T1000 (cell line): ENCODE data around the gene FGF13.

Experiments
- DNase-seq: peaks from one replicate; lab custom pipeline; 2025; ENCODE audit warnings: mixed read lengths; lab: John Stamatoyannopoulos, UW

FGF13 gene

DNA sequence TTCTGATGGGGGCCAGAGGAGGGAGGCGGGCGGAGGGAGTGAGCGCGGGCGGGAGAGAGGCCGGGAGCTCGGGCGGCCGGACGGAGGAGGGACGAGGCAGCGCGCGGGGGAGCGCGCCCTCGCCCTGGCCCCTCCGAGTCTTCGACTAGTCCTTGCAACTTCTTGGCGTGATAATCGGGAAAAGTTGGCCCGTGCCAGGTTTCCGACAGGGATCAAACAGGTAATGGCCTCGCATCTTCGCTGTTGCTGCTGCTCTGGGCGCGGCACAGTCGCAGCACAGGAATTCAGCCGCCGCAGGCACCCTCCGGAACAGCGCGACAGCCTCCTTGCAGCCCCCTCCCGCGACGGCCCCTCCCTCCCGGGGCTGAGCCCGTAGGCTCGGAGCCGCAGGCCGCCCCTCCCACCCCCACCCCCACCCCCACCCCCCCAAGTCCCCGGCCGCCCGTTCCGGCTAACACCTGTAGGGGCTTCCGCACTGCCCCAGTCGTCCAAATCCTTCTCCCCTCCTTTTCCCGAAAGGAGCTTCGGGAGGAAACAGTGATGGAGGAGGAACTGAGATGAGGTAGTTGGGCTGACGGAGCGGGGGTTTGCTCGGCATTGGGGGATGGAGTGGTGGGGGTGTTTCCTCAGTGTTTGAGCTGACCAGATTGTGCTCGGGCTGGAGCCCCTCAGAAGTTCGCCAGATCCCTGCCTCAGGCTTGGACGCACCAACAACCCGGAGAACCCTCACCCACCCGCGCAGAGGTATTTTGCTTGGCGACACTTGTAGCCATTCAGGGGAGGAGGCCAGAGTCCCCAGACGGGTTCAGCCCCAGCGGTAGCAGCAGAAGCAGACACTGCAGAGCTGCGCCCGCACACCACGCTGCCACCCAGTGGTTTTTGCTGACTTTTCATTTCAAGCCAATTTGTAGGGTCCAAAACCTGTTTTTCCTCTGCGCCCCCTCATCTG is at the start of gene FGF13:
Gene FGF13, minus strand, starts transcription at position 319 of the 949 bp plus-strand sequence. CDS start 714 bp downstream, outside the sequence.
- DNase-seq: no peak

DNA sequence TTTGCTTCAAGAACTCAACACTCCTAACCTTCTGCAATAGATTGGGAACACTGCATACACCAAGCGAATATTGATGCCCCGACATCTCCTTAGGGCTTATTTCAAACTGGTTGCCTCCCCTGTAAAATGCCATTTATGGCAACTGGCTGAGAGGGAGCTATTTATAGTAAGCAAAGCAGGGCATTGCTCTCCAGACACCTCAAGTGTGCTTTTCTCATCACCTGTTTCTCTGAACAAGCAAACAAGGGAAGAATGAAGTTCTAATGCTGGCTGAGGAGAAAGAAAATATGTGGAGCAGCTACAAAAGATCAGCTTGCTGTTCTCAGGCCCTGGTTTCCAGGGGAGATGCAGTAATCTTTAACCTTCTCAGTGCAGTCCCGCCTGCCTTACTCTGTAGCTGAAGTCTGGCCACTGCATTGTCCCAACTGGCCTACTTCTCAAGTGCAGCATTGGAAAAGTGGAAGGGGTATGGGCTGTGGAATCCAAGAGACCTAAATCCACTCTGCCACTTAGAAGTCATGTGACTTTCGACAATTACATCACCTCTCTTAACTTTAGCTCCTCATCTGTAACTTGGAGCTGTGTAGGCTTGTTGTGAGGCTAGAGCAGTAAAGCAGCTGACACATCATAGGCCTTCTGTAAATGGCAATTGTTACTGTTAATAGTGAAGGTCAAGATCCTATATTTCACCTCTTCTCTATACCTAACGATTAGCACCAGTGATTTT is 47.9 kb upstream of the FGF13 start:
- DNase-seq: no peak

- no peak for DNase-seq
Measured at GRCh38 chrX:138756234-138756633, 44.7 kb upstream of the FGF13 start.

GRCh38 chrX:138754861-138755260 is 43.3 kb upstream of the FGF13 start:
- no peak for DNase-seq

GRCh38 chrX:138748480-138748879 is 37.0 kb upstream of the FGF13 start:
- DNase-seq: no peak

- DNase-seq: no peak
Measured at GRCh38 chrX:138745196-138745595, 33.7 kb upstream of the FGF13 start.

DNA sequence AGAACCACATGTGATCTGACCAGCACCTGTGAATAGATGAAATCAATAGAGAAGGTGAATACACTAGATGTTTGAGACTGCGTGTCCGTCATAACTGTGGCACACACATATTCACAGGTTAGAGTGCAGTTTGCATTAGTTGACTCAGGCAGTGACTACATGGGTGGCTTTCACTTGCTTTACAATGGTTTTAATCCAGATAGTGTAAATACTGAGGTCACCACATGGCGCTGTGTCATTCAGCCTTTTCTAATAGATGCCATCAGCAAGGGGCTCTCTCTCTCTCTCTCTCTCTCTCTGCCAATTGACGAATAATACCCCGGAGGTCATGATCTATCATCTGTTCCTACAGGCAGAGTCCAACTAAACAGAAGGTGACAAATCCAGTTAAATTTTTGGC is 30.7 kb upstream of the FGF13 start:
- no peak for DNase-seq

GRCh38 chrX:138740341-138740740 is 28.8 kb upstream of the FGF13 start:
- DNase-seq: no peak

DNA sequence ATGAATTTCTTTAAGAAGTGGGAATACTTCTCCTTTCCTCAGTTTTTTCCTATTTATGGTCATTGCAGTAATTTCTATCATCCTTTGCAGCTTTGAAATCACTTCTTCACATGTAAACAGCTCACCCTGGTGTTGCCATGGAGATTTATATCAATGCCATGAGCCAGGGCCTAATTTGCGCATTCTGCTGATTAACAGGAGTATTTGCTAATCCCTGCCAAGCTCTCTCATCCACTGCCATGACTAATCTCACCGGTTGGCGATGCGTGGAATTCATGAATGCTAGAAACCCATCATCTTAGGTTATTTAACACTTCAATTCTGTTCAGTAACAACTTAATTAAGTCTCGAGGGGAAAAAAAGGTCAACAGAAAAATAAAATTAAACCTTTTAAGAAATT is 11.8 kb upstream of the FGF13 start:
- DNase-seq: no peak

GRCh38 chrX:138719396-138719795 is 7.9 kb upstream of the FGF13 start:
- no peak for DNase-seq

- DNase-seq: no peak
Measured at GRCh38 chrX:138718941-138719340, 7.4 kb upstream of the FGF13 start.

DNA sequence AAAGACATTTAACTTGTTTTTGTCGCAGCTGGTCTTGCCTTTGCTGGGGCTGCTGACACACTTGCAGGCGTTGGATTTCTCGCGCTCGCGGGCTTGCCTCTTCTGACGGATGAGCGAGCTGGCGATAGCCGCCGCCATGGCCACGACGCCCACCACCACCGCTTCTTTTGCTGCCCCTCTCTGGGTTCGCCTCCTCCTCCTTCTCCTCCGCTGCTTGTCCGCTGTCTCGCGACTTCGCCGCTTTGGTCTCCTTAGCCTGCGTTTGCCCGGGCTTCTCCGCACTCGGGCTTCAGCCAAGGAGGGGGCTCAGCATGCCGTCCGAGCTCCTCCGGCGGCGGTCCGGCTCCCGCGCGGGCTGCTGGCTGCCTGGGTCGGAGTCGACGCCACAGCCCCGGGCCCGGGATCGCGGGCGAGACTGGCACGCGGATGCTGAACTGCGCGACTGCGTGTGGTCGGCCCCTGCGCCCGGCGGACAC is 613 bp downstream of the FGF13 start:
- DNase-seq: no peak

DNA sequence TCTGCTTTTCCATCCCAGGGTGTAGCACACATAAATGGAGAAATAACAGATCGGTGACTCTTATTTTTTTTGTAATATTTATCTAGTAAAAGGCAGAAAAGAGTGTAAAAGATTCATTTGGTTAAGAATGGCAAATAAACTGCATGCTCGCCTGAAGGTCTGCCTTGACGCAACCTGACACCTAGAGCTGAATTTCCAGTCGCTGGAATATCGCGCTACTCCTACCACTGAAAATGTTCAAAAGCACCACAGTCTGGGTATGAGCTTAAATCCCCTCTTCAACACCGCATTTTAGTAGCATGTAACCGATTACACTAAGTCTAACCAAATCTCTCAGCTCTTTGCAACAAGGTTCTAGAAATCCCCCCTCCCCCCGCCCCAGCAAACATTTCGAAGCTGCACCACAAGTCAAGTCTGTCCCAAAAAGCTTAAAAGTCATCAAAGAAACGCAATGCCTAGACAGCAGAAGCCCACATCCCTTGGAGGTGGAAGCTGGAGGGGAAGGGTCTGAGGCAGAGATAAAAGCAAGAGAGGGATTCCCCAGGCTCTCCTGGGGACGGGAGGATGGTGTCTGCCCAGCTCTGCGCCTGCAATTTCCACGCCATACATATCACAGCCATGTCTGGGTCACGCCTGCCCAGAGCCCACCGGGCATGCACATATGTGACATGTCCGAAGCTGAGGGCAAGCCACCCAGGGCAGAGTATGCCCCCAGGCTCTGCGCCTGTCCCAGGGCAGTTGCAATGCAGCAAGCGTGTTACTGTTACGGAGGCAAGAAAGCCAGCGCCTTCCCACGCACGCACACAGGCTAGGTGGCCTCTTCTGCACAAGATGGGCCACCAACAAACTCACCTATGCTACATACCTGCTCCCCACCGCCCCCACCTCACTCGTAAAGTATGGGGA is 1.4 kb downstream of the FGF13 start:
- DNase-seq: no peak

GRCh38 chrX:138708268-138708667 is 3.2 kb downstream of the FGF13 start:
- DNase-seq: no peak

DNA sequence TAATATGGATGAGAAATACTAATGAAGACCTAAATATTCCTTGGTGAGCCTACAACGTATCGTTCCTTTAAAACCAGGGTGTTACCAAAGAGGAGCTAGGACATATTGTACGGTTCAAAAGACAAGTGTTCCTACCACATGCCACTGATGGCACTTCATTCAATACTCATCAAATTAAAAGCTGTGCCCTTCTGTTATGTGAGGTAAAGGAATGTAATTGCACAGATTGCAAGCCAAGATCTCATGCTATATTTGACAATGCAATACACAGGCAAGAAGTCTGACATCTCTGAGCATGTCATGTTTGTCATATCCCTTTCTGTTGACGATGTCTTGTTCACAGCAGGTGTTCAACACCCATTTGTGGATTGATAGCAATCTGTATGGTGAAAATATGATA is 6.9 kb downstream of the FGF13 start:
- DNase-seq: no peak

GRCh38 chrX:138704101-138704500 is 7.4 kb downstream of the FGF13 start:
- DNase-seq: no peak

GRCh38 chrX:138692591-138692990 is 18.9 kb downstream of the FGF13 start:
- DNase-seq: no peak

GRCh38 chrX:138691186-138691585 is 20.3 kb downstream of the FGF13 start:
- DNase-seq: no peak

DNA sequence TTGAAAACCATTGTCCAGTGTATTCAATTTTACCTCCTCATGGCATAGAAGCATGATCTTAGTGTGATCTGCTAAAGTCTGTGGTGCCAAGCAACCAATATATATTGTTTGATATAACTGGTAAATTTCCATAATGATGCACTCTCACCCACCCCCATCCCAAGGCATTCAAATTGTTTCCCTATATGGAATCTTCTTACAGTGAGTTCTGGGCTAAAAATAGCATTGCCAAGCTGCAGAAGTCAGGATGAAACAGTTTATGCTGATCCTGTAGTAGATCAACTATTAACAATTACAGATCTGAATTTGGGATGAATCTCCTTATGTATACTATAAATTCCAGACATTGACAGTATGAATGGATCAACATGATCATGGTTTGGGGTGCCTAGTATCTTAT is 20.9 kb downstream of the FGF13 start:
- no peak for DNase-seq

- DNase-seq: no peak
Measured at GRCh38 chrX:138683600-138683999, 27.9 kb downstream of the FGF13 start.

- DNase-seq: no peak
Measured at GRCh38 chrX:138669693-138670092, 41.8 kb downstream of the FGF13 start.

- DNase-seq: no peak
Measured at GRCh38 chrX:138664466-138664865, 47.1 kb downstream of the FGF13 start.
